ENCODE measurements around the gene POM121.
"Not testable (repeated sequence)": the region's sequence is repeated elsewhere in the genome, so short reads cannot be mapped to it uniquely, and the experiment has no call there.

POM121 gene

GRCh38 chr7:72960029-72960428, 35.1 kb downstream of the POM121 start:
- not testable (repeated sequence) for DNase-seq (ENCODE audit: low read depth); H3K4me3 ChIP-seq (ENCODE audit: low read length)

DNA sequence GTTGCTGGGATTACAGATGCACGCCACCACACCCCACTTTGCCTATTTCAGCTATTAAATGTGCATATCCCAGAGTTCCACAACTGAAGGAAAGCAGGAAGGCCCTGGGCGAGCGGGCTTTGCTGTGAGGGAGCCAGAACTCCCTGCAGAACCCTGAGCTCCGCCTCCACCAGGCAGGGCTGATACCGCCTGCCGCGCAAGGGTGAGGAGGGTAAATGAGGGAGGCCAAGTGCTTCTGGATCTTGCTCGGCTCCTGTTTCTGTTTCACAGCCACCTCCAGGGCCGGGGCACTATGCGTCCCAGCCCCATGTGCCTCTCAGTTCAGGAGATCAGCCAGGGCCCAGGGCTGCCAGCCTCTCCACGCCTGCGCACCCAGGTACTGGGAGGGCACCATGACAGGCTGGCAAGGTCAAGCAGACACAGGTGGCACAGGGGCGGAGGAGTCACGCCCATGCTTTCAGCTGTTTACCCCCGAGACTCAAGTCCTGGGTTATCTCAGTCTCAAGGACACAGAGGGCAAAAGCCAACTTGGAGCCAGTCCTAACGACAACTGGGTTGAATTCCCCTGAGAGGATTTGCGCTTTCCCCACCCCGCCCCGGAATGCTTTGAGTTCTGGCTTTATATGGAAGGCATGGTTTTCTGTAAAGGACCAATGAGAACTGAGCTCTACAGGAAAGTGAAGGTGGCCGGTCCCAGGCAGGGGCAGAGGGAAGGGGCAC, 35.9 kb downstream of the POM121 start:
- DNase-seq (ENCODE audit: low read depth) = not testable (repeated sequence)

DNA sequence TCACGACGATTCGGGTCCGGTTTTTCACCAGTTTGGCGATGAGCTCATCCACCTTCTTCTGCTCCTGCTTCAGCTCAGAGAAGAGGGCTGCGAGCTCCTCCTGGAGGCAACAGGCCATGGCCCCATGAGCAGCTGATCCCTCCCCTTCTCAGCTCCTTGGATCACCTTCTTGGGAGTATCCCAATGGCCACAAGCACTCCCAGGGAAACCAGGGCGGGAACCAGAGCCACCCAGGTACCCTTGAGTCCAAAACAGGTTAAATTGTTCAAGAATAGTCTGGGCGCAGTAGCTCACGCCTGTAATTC, 36.4 kb downstream of the POM121 start:
- not testable (repeated sequence) for H3K4me3 ChIP-seq (ENCODE audit: low read length); DNase-seq (ENCODE audit: low read depth)

More for the DNA sequence above, 35.9 kb downstream of the POM121 start:
- H3K4me3 ChIP-seq (ENCODE audit: low read length) = not testable (repeated sequence)

DNA sequence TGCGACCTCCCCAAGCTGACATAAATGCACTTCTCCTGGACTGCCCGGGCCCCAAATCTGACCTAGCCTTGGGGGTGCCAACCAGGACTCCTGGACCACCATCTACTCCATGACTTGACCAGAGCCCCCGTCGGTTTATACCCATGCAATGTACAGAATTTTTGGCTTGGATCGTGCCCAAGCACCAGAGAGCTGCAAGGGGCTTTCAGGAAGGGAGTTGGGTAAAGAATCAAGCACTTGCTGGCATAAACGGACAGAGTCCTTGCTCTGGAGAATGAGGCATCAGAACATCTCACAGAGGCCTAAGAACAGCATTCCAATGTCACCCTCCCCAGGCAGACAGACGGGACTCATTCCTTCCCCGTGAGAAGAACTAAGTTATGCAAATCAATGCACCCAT, 38.2 kb downstream of the POM121 start:
- DNase-seq (ENCODE audit: low read depth); H3K4me3 ChIP-seq (ENCODE audit: low read length): not testable (repeated sequence)

DNA sequence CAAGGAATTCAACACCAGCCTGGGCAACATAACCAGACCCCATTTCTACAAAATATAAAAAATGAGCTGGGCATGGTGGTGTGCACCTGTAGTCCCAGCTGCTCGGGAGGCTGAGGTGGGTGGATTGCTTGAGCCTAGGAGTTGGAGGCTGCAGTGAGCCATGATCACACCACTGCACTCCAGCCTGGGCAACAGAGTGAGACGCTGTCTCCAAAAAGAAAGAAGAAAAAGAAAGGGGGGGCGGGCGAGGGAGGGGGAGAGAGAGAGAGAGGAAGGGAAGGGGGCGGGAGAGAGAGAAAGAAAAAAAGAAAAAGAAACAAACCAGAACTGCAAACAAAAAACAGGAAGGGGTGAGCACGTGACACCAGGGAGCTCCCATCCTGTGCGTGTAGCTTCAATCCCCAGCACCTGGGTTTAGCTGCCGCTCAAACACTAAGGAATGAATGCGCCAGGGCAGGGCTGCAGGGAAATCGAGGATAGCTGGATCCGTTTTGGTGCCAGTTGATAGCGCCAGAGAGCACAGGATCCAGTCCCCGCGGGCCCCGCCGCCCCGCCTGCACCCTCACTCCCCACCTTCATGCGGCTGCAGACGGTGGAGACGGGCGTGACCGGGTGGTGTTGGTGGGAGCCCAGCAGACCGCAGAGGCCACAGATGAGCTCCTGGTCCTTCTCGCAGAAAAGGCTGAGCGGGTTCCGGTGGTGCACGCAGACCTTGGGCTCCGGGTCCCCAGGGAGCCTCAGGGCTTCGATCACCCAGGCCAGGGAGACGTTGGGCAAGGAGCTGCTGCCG, 40.5 kb downstream of the POM121 start:
- not testable (repeated sequence) for DNase-seq (ENCODE audit: low read depth); H3K4me3 ChIP-seq (ENCODE audit: low read length)

GRCh38 chr7:72966892-72967291, 42.0 kb downstream of the POM121 start:
- not testable (repeated sequence) for H3K4me3 ChIP-seq (ENCODE audit: low read length); DNase-seq (ENCODE audit: low read depth)

- DNase-seq (ENCODE audit: low read depth); H3K4me3 ChIP-seq (ENCODE audit: low read length): not testable (repeated sequence)
These were observed 44.2 kb downstream of the POM121 start, which contains the start of gene TRIM74 for GRCh38 chr7:72968980-72969516. TSS of gene TRIM74 (minus strand) at chr7:72969466. CDS start at chr7:72966157, 3,309 bp downstream.

- not testable (repeated sequence) for H3K4me3 ChIP-seq (ENCODE audit: low read length); DNase-seq (ENCODE audit: low read depth)
These were observed 44.8 kb downstream of the POM121 start for GRCh38 chr7:72969688-72970087.

DNA sequence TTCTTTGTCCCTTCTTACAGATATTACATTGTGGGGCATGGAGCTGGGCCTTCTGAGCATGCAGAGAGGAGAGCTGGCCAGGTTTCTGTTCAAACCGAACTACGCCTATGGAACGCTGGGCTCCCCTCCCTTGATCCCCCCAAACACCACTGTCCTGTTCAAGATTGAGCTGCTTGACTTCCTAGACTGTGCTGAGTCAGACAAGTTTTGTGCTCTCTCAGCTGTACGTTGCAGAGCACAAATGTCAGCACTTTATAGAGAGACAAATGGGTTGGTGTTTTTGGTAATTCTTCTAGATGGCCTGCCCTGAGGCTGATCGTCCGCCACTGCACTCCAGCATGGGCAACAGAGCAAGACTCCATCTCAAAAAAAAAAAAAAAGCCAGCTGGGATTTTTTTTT, 46.6 kb downstream of the POM121 start:
- not testable (repeated sequence) for DNase-seq (ENCODE audit: low read depth); H3K4me3 ChIP-seq (ENCODE audit: low read length)

- not testable (repeated sequence) for DNase-seq (ENCODE audit: low read depth); H3K4me3 ChIP-seq (ENCODE audit: low read length)
These were observed 49.9 kb downstream of the POM121 start for GRCh38 chr7:72974781-72975180.

DNA sequence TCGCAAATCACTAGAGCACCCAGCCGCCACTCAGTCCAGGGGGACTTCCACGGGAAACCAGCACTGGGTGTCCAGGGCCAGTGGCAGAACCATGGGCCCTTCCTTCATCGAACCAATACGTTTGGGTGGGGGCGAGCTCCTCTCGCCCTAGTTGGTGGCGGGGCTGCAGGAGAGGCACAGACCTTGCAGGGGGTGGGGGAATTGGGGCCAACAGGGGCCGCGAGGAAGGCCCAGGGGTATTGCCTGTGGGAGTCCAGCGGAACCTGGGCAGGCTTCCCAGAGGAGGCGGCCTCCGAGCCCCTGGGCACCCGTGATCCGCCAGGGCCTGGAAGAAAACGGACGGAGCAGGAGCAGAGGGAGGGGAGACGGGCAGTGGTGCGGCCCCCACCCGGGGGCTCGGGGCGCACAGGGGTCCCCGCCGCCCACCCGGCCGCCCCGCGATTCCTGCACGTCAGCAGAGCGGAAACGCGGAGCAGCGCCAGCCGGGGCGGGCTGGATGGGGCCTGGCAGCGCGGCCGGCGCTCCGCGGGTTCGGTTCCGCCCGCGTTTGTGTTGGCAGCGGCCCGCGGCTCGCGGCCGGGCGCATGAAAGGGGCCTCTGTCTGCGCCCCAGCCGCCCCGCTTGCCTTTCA, 50.9 kb downstream of the POM121 start:
- not testable (repeated sequence) for DNase-seq (ENCODE audit: low read depth); H3K4me3 ChIP-seq (ENCODE audit: low read length)

DNA sequence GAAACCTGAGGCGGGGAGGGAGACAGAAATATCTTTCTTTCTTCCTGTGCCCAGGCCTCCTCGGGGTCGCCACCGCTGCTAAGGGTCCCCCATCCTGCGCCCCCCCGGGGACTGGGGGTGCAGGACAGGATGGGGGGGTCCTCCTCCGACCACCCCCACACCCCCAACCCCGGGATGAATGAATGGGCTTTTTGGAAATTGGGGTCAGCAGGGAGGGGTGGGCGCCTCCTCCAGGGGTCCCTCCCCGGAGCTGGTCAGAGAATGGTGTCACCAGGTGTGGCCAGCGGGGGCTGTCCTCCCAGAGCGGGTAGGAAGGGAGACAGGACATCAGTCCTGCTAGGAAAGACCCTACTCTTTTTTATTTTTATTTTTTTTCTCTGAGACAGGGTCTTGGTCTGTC, 51.5 kb downstream of the POM121 start:
- DNase-seq (ENCODE audit: low read depth); H3K4me3 ChIP-seq (ENCODE audit: low read length): not testable (repeated sequence)

- DNase-seq (ENCODE audit: low read depth); H3K4me3 ChIP-seq (ENCODE audit: low read length): not testable (repeated sequence)
These were observed 55.5 kb downstream of the POM121 start for GRCh38 chr7:72980382-72980781.

GRCh38 chr7:72982084-72982483, 57.2 kb downstream of the POM121 start:
- not testable (repeated sequence) for DNase-seq (ENCODE audit: low read depth)

GRCh38 chr7:72990146-72990913, 65.4 kb downstream of the POM121 start:
- DNase-seq (ENCODE audit: low read depth); H3K4me3 ChIP-seq (ENCODE audit: low read length): not testable (repeated sequence)

More at GRCh38 chr7:72982084-72982483, 57.2 kb downstream of the POM121 start:
- H3K4me3 ChIP-seq (ENCODE audit: low read length) = not testable (repeated sequence)

DNA sequence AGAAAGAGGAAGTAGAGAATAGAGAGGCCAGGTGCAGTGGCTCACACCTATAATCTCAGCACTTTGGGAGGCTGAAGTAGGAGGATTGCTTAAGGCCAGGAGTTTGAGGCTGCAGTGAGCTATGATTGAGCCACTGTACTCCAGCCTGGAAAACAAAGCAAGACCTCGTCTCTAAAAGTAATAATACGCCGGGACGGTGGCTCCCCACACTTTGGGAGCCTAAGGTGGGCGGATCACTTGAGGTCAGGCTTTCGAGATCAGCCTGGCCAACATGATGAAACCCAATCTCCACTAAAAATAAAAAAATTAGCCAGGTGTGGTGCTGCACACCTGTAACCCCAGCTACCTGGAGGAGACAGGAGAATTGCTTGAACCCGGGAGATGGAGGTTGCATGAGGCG, 70.6 kb downstream of the POM121 start:
- H3K4me3 ChIP-seq (ENCODE audit: low read length); DNase-seq (ENCODE audit: low read depth): not testable (repeated sequence)

GRCh38 chr7:72997447-72997846, 72.6 kb downstream of the POM121 start:
- not testable (repeated sequence) for DNase-seq (ENCODE audit: low read depth); H3K4me3 ChIP-seq (ENCODE audit: low read length)

GRCh38 chr7:72997887-72998468, 73.1 kb downstream of the POM121 start:
- H3K4me3 ChIP-seq (ENCODE audit: low read length); DNase-seq (ENCODE audit: low read depth): not testable (repeated sequence)
